IPS-20b (cell line): Measurements from ENCODE around the gene UQCRQ.

Experiments
- H3K27ac ChIP-seq: one replicate; pipeline ENCODE4 v1.5.1; 2013; ENCODE audit warnings: low read length
- H3K27me3 ChIP-seq: 2 replicates; pipeline ENCODE4 v1.6.1; 2013; ENCODE audit warnings: mild to moderate bottlenecking, low read length, inconsistent platforms; ENCODE audit not compliant: insufficient read depth
- H3K36me3 ChIP-seq: 2 replicates; pipeline ENCODE4 v1.6.1; 2013; ENCODE audit warnings: low read depth, mild to moderate bottlenecking, inconsistent platforms, low read length, moderate library complexity; ENCODE audit not compliant: insufficient read depth
- H3K4me1 ChIP-seq: 2 replicates; pipeline ENCODE4 v1.6.1; 2013; ENCODE audit warnings: mild to moderate bottlenecking, control low read depth, inconsistent platforms, low read length, moderate library complexity; ENCODE audit not compliant: insufficient read depth
- H3K4me3 ChIP-seq: 2 replicates; pipeline ENCODE4 v1.5.1; 2013; ENCODE audit warnings: mild to moderate bottlenecking, low read length, inconsistent platforms
- H3K9ac ChIP-seq: 2 replicates; pipeline ENCODE4 v1.6.1; 2013; ENCODE audit warnings: low read depth, mild to moderate bottlenecking, inconsistent platforms, low read length, moderate library complexity
- H3K9me3 ChIP-seq: 2 replicates; pipeline ENCODE4 v1.6.1; 2013; ENCODE audit warnings: mild to moderate bottlenecking, low read depth, low read length, inconsistent platforms; ENCODE audit not compliant: insufficient read depth

Gene UQCRQ

GRCh38 chr5:132873930-132874271 lies 7.5 kb downstream of the UQCRQ start:
- no peaks in the 10 kb centered on the region for H3K27me3 ChIP-seq
- no peaks in the 10 kb centered on the region for H3K9me3 ChIP-seq
- H3K27ac ChIP-seq: no peak overlapping the region
- H3K4me1 ChIP-seq: no peaks in the 10 kb centered on the region
- no peak overlapping the region for H3K4me3 ChIP-seq
- H3K36me3 ChIP-seq: peaks cover 59% of the 10 kb centered on the region
- H3K9ac ChIP-seq: no peak overlapping the region

- H3K9ac ChIP-seq: no peak overlapping the region
- no peak overlapping the region for H3K27ac ChIP-seq
- H3K36me3 ChIP-seq: peaks cover 64% of the 10 kb centered on the region
- H3K4me3 ChIP-seq: no peak overlapping the region
- no peaks in the 10 kb centered on the region for H3K27me3 ChIP-seq
- H3K9me3 ChIP-seq: no peaks in the 10 kb centered on the region
- H3K4me1 ChIP-seq: no peaks in the 10 kb centered on the region
These were observed 9.7 kb downstream of the UQCRQ start for GRCh38 chr5:132876020-132876759.

GRCh38 chr5:132877466-132877865 lies 11.0 kb downstream of the UQCRQ start:
- no peaks in the 10 kb centered on the region for H3K9me3 ChIP-seq
- peaks cover 66% of the 10 kb centered on the region for H3K36me3 ChIP-seq
- H3K4me1 ChIP-seq: no peaks in the 10 kb centered on the region
- H3K27ac ChIP-seq: no peak overlapping the region
- no peak overlapping the region for H3K4me3 ChIP-seq
- H3K9ac ChIP-seq: no peak overlapping the region
- no peaks in the 10 kb centered on the region for H3K27me3 ChIP-seq

GRCh38 chr5:132877938-132878337 lies 11.5 kb downstream of the UQCRQ start:
- H3K27ac ChIP-seq: no peak overlapping the region
- H3K27me3 ChIP-seq: no peaks in the 10 kb centered on the region
- H3K4me3 ChIP-seq: no peak overlapping the region
- H3K9me3 ChIP-seq: no peaks in the 10 kb centered on the region
- no peak overlapping the region for H3K9ac ChIP-seq
- no peaks in the 10 kb centered on the region for H3K4me1 ChIP-seq
- peaks cover 66% of the 10 kb centered on the region for H3K36me3 ChIP-seq

- Histone ChIP-seq H3K9me3 (no peaks in the 10 kb centered on the region), H3K4me1 (no peaks in the 10 kb centered on the region), H3K27me3 (no peaks in the 10 kb centered on the region), H3K9ac (no peak overlapping the region), H3K36me3 (peaks cover 97% of the 10 kb centered on the region), H3K4me3 (no peak overlapping the region), H3K27ac (no peak overlapping the region)
These were observed 16.9 kb downstream of the UQCRQ start for GRCh38 chr5:132883261-132883834.

GRCh38 chr5:132884548-132884947 lies 18.1 kb downstream of the UQCRQ start:
- no peak overlapping the region for H3K4me3 ChIP-seq
- no peaks in the 10 kb centered on the region for H3K4me1 ChIP-seq
- H3K27me3 ChIP-seq: no peaks in the 10 kb centered on the region
- H3K36me3 ChIP-seq: peaks cover 99% of the 10 kb centered on the region
- no peak overlapping the region for H3K27ac ChIP-seq
- H3K9me3 ChIP-seq: no peaks in the 10 kb centered on the region
- H3K9ac ChIP-seq: no peak overlapping the region

GRCh38 chr5:132886064-132886823 lies 19.8 kb downstream of the UQCRQ start:
- H3K27me3 ChIP-seq: no peaks in the 10 kb centered on the region
- H3K9me3 ChIP-seq: no peaks in the 10 kb centered on the region
- peaks cover 98% of the 10 kb centered on the region for H3K36me3 ChIP-seq
- H3K27ac ChIP-seq: no peak overlapping the region
- H3K4me1 ChIP-seq: no peaks in the 10 kb centered on the region
- no peak overlapping the region for H3K9ac ChIP-seq
- H3K4me3 ChIP-seq: no peak overlapping the region

- Histone ChIP-seq H3K27me3 (no peaks in the 10 kb centered on the region), H3K36me3 (peaks cover 98% of the 10 kb centered on the region), H3K9ac (no peak overlapping the region), H3K9me3 (no peaks in the 10 kb centered on the region), H3K4me3 (no peak overlapping the region), H3K27ac (no peak overlapping the region), H3K4me1 (no peaks in the 10 kb centered on the region)
These were observed 20.8 kb downstream of the UQCRQ start for GRCh38 chr5:132887283-132887682.

- Histone ChIP-seq H3K4me1 (no peaks in the 10 kb centered on the region), H3K27me3 (no peaks in the 10 kb centered on the region), H3K4me3 (no peak overlapping the region), H3K9me3 (no peaks in the 10 kb centered on the region), H3K27ac (no peak overlapping the region), H3K9ac (no peak overlapping the region), H3K36me3 (peaks cover 95% of the 10 kb centered on the region)
These were observed 23.1 kb downstream of the UQCRQ start for GRCh38 chr5:132889501-132889900.

GRCh38 chr5:132890817-132891216 lies 24.4 kb downstream of the UQCRQ start:
- H3K9me3 ChIP-seq: no peaks in the 10 kb centered on the region
- no peak overlapping the region for H3K4me3 ChIP-seq
- no peaks in the 10 kb centered on the region for H3K4me1 ChIP-seq
- H3K9ac ChIP-seq: no peak overlapping the region
- H3K36me3 ChIP-seq: peaks cover 96% of the 10 kb centered on the region
- H3K27me3 ChIP-seq: no peaks in the 10 kb centered on the region
- no peak overlapping the region for H3K27ac ChIP-seq

GRCh38 chr5:132895719-132896305 lies 29.4 kb downstream of the UQCRQ start:
- Histone ChIP-seq H3K9me3 (no peaks in the 10 kb centered on the region), H3K36me3 (peaks cover 92% of the 10 kb centered on the region), H3K4me3 (no peak overlapping the region), H3K27ac (no peak overlapping the region), H3K9ac (no peak overlapping the region), H3K27me3 (no peaks in the 10 kb centered on the region), H3K4me1 (no peaks in the 10 kb centered on the region)
